Kidney epithelial cell (primary cell): ENCODE measurements around the gene TRIM38. TPM values are rescaled to one million over a fixed set of nuclear protein-coding genes. Genes with fewer than 3 reads are reported as not detected.

Source experiments
- DNase-seq: peaks from one replicate; pipeline ENCODE4 v3.0.0-alpha.2; 2010; ENCODE audit warnings: low read depth
- H3K27me3 ChIP-seq: 2 replicates; pipeline ENCODE4 v1.6.0; 2011; ENCODE audit warnings: low read length; ENCODE audit not compliant: control insufficient read depth, insufficient read depth
- H3K36me3 ChIP-seq: 2 replicates; pipeline ENCODE4 v1.5.1; 2011; ENCODE audit warnings: low read length; ENCODE audit not compliant: control insufficient read depth, insufficient read depth
- H3K4me3 ChIP-seq: 2 replicates; pipeline ENCODE4 v1.5.1; 2011; ENCODE audit warnings: low read depth, mild to moderate bottlenecking, control low read depth, low read length
- total RNA-seq: library from RNA; depleted of rRNA; stranded (reverse); fragments of >200 nt; gene quantifications from 2 replicates; pipeline ENCODE4 v1.2.3, GENCODE V29; 2015
- TF ChIP-seq, protein P1 (sequence below): IDR thresholded peaks from 2 replicates; pipeline ENCODE4 v1.5.1; 2011; ENCODE audit warnings: mild to moderate bottlenecking, moderate library complexity, low read length, control low read depth, inconsistent platforms; ENCODE audit not compliant: insufficient read depth, poor library complexity, severe bottlenecking

Gene TRIM38
- total RNA-seq, 1 donor from 2014 or later, result 4.5 TPM

DNA sequence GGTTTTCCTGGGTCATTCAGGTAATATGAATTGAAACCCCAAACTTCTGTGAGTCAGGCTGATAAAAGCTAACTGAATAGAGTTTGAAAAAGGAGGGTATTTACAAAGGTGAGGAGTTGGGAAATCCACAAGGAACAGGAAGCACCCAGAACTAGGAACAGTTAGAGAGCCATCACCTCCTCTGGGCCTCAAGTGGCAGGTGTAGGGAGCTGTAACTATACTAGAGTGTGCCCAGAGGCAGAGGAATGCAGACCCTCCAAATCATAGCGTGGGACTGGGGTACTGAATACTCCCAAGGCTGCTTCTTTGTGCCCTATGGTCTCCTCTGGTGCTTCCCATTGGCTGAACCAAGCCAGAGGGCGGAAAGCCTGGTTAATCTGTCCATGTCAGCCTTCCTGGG lies 18.3 kb downstream of the TRIM38 start:
- Histone ChIP-seq H3K36me3 (peaks cover 3% of the 10 kb centered on the region), H3K4me3 (no peak overlapping the region), H3K27me3 (no peaks in the 10 kb centered on the region)
- TF ChIP-seq, protein P1, sequence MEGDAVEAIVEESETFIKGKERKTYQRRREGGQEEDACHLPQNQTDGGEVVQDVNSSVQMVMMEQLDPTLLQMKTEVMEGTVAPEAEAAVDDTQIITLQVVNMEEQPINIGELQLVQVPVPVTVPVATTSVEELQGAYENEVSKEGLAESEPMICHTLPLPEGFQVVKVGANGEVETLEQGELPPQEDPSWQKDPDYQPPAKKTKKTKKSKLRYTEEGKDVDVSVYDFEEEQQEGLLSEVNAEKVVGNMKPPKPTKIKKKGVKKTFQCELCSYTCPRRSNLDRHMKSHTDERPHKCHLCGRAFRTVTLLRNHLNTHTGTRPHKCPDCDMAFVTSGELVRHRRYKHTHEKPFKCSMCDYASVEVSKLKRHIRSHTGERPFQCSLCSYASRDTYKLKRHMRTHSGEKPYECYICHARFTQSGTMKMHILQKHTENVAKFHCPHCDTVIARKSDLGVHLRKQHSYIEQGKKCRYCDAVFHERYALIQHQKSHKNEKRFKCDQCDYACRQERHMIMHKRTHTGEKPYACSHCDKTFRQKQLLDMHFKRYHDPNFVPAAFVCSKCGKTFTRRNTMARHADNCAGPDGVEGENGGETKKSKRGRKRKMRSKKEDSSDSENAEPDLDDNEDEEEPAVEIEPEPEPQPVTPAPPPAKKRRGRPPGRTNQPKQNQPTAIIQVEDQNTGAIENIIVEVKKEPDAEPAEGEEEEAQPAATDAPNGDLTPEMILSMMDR, result no peak
- no peak for DNase-seq

DNA sequence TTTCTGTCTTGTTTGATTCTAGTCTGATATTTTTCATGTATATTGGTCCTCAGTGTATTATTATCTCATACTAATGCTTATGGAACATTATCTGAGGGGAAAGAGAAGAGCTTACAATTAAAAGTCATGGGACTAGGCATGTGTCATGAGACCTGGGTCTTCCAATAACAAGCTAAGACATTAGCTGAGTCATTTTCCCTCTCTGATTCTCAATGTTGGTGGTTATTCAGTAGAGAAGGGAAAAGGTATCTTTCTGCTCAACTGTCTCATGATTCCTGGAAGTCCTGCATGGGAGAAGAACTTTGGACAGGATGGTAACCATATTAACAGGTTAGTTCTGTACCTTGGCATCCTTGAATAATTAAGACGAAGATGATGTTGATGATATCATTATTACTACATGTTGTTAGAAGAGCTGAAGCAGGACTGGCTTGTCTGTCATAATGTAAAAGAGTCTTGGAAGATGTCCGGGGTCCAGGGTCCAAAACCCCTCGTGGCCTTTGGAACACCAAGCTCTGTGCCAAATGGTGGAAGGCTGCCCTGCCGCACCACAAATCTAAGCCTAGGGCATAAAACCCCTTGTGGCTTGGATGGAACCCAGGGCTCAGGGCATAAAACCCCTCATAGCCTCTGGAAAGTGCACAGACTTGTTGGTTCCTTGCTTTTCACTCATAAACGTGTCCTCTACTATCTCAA lies 19.1 kb downstream of the TRIM38 start:
- H3K36me3 ChIP-seq, result peaks cover 4% of the 10 kb centered on the region
- DNase-seq, result no peak
- H3K27me3 ChIP-seq, result no peaks in the 10 kb centered on the region
- no peak overlapping the region for H3K4me3 ChIP-seq
- TF ChIP-seq, protein P1, result no peak

DNA sequence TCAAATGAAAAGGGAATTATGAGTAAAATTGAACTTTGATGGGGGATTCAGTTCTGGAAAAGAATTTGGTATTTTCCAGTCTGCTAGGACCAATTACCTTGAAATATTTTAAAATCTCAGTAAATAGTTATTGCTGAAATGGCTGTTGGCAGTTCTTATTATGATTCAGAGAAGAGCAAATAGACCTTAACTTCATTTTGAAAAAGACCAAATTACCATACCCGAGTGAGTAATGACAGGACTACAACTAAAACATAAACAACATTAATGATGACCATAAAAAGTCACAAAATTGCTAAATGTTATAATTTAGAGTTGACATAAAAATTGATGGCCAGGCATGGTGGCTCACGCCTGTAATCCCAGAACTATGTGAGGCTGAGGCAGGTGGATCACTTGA lies 21.7 kb downstream of the TRIM38 start:
- no peak for DNase-seq
- Histone ChIP-seq H3K27me3 (no peaks in the 10 kb centered on the region), H3K36me3 (peaks cover 4% of the 10 kb centered on the region), H3K4me3 (no peak overlapping the region)
- TF ChIP-seq, protein P1, result no peak

DNA sequence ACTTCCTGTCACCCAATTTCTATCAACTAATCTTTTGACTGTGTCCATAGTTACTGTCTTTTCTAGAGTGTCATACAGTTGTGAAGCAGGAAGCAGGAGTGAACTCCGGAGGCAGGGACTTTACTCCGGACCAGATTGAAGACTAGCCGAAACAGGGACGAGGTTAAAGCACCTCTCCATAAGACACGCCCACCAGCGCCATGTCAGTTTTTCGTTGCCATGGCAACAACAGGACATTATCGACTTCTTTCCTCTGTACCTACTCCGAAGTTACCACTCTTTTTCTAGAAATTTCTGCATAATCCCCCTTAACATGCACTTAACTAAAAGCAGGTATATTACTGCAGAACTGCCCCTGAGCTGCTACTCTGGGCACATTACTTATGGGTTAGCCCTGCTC lies 25.2 kb downstream of the TRIM38 start:
- Histone ChIP-seq H3K36me3 (peaks cover 1% of the 10 kb centered on the region), H3K27me3 (no peaks in the 10 kb centered on the region), H3K4me3 (no peak overlapping the region)
- DNase-seq, result no peak
- TF ChIP-seq, protein P1, result no peak

DNA sequence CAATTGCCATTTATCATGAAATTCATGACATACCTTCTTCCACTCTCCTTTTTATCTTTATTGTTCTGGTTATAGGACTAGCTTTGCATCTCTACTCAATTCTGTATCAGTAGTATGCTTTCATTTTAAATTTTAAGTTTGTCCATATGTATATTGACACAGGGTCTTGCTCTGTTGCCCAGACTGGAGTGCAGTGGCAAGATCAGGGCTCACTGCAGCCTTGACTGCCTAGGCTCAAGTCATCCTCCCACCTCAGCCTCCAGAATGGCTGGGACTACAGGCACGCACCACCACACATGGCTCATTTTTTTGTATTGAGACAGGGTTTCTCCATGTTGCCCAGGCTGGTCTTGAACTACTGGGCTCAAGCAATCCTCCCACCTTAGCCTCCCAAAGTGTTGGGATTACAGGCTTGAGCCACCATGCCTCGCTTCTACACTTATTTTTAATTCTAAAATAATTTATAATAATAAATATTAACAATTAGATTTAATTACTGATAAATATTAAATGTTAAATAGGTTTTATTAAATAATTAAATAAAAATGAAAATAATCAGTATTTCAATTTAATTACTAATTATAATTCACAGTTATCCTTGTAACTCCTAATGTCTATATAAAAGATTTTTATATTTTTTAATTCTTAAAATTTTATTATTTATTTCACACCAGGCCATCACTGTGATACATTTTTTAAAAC lies 27.7 kb downstream of the TRIM38 start:
- DNase-seq, result no peak
- H3K36me3 ChIP-seq, result peaks cover 1% of the 10 kb centered on the region
- no peaks in the 10 kb centered on the region for H3K27me3 ChIP-seq
- H3K4me3 ChIP-seq, result no peak overlapping the region
- TF ChIP-seq, protein P1, result no peak

DNA sequence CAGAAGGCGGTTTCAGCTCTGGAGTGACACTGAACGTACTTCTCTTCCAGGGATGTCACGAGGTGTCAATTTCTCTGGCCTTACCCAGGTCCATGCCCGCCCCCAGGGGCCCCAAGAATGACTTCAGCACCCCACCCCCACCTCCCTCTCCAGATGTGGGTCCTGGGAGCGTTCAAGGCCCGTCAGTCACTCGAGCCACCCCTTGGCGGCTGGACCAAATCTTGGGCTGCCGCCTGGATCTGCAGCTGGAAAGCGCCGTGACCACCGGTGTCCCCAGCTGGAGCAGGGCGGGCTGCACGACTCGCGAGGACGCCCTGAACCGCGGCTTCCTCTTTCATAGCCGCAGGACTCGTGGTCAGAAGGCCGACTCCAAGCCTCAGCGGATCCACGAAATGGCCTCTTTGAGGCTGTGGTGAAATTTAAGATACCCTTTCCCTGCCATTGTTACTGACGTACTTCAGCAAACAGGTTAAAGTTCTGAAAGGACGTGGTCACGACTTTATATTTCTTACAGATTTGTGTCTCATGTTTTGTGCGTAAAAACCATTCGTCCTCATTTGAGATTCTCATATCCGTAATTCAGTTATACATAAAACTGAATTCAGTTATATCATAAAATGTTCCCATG lies 29.3 kb downstream of the TRIM38 start:
- no peak for DNase-seq
- no peaks in the 10 kb centered on the region for H3K27me3 ChIP-seq
- TF ChIP-seq, protein P1, result no peak
- no peaks in the 10 kb centered on the region for H3K36me3 ChIP-seq
- peak overlapping the region; percentile 76 for H3K4me3 ChIP-seq
